NCI-H1694 treated with DMSO at 0.1 percent for 48 hours (cell line): Measurements from ENCODE around the gene C17orf58.

Experiments
- DNase-seq: peaks from one replicate; lab custom pipeline; 2025; lab: John Stamatoyannopoulos, UW

The C17orf58 gene

GRCh38 chr17:67950945-67951344 is 45.3 kb downstream of the C17orf58 start:
- no peak for DNase-seq

GRCh38 chr17:67947325-67947813 is 48.9 kb downstream of the C17orf58 start:
- no peak for DNase-seq

- no peak for DNase-seq
Observed at GRCh38 chr17:67946513-67946912, 49.8 kb downstream of the C17orf58 start.

- no peak for DNase-seq
Observed at GRCh38 chr17:67944035-67944434, 52.2 kb downstream of the C17orf58 start.

GRCh38 chr17:67942810-67943209 is 53.5 kb downstream of the C17orf58 start:
- no peak for DNase-seq
